ENCODE results near the gene PPEF2.

PPEF2 gene

GRCh38 chr4:75830906-75831305 is 71.3 kb downstream of the PPEF2 start:
- DNase-seq, result no peak

GRCh38 chr4:75823812-75824211 is 78.4 kb downstream of the PPEF2 start:
- DNase-seq, result no peak

GRCh38 chr4:75822416-75822815 is 79.8 kb downstream of the PPEF2 start:
- no peak for DNase-seq

- no peak for DNase-seq
Measured at GRCh38 chr4:75821966-75822365, 80.3 kb downstream of the PPEF2 start.

- no peak for DNase-seq
Measured at GRCh38 chr4:75821216-75821615, 81.0 kb downstream of the PPEF2 start.

- DNase-seq, result no peak
Measured at GRCh38 chr4:75820676-75821075, 81.6 kb downstream of the PPEF2 start.

- no peak for DNase-seq
Measured at GRCh38 chr4:75820197-75820596, 82.1 kb downstream of the PPEF2 start.

GRCh38 chr4:75819121-75819520 is 83.1 kb downstream of the PPEF2 start:
- DNase-seq, result no peak

GRCh38 chr4:75817901-75818300 is 84.4 kb downstream of the PPEF2 start:
- no peak for DNase-seq

Data from NCI-H1930 (cell line).